DMS53 (cell line): Measurements from ENCODE around the gene ODAD3.

Source experiments
- DNase-seq: peaks from one replicate; lab custom pipeline; 2025; lab: John Stamatoyannopoulos, UW

ODAD3 gene

DNA sequence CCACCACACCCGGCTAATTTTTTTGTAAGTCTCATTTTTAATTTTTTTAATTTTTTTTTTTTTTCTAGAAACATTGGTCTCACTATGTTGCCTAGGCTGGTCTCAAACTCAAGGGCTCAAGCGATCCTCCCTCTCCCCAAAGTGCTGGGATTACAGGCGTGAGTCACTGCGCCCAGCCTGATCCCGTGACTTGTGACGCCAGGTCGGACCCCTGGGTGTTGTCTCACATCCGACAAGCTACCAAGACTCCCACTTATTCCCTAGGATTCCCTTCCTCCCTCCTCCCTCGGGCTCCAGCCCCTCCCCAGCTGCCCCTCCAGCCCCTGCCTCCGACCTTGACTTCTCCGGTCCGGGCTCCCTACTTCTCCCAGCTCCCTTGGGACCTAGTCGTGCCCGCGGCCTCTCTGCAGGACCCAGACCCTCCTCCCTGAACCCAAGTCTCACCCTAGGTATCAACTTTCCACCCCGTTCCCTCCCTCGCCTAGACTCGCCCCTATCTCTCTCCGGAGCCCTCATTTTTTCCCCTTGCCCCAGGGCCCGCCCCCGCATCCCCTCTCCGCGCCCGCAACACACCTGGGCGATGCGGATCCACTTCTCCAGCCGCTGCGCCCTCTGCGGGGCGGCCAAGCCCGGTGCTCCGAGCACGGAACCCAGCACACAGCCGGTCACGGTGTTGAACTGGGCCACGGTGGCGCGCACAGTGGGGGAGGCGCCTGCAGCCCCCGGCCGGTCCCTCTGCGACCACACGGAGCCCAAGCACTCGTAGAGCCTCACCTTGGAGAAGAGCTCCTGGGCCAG is 28.9 kb downstream of the ODAD3 start:
- no peak for DNase-seq

DNA sequence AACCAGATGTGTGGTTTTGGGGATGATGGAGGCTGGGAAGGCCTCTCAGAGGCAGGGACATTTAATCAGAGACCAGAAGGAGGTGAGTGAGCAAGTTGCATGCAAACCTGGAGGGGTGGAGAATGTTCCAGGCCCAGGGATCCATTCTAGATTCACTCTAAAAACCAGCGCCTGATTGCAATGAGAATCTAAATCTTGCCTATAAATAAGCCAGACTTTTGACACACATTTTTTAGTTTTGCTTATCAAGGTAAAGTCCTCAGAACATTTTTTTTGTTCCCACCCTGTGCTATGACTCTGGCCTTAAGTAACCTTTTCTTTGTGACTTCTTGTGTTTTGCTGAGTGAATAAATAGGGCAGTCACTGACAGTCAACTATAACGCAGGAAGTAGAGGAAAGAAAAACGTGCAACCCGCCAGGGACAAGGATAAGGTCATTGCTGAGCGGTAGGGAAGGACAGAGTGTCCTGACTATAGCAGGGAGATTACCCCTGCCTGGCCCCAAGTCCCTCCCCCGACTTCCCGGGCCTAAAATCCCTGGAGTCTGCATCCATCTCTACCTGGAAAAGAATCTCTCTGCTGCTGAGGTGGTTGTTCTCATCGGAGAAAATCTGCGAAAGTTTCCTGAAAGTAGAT is 30.2 kb downstream of the ODAD3 start:
- DNase-seq, result no peak

DNA sequence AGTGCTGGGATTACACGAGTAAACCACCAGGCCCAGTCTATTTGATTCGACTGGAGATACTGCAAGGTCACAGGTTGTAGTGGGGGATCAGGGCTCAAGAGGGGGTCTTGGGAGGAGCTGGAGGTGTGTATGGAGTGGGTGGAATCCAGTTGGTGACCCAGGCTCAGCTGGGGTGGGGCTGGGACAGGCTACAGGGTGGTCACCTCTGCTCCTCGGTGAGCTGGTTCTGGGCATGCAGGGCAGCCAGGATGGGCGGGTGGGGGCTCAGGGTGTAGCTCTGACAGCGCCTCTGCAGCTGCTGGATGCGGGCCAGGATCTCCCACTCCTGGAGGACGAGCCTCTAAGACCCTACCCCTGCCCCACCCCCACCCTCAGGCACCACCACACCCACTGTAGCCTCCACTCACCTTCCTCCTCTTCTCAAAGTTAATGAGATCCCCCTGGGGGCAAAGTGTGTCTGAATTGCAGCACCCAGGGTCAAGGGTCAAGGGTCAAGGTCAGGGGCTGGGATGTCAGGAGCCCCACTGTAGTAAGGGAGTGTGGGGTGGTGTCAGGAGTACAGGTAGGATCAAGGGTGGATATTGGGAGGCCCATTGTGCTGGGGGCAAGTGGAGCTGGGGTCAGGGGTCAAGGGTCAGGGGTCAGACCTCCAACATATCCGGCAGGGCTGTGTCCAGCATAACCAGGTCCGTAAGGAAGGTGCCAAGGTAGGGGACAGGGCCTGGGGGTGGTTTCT is 32.9 kb downstream of the ODAD3 start:
- DNase-seq, result no peak

GRCh38 chr19:11400798-11401197 is 34.1 kb downstream of the ODAD3 start:
- no peak for DNase-seq

DNA sequence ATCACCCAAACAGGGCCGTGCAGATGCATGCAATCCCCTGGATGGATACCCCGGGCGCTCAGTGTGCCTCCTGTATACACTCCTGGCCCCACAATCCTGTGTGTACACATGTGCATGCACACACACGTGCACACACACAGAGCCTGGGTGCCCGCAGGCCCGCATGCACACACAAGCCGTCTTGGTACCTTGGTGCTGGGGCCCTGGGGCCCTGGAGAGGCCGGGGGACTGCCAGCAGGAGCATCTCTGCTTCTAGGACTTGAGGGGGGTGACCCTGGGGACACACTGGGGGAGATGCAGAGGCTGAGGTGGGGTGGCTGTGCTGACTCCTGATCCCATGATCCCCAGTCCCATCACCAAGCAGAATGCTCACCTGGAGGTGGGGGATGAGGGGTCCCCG is 35.3 kb downstream of the ODAD3 start:
- DNase-seq, result no peak

DNA sequence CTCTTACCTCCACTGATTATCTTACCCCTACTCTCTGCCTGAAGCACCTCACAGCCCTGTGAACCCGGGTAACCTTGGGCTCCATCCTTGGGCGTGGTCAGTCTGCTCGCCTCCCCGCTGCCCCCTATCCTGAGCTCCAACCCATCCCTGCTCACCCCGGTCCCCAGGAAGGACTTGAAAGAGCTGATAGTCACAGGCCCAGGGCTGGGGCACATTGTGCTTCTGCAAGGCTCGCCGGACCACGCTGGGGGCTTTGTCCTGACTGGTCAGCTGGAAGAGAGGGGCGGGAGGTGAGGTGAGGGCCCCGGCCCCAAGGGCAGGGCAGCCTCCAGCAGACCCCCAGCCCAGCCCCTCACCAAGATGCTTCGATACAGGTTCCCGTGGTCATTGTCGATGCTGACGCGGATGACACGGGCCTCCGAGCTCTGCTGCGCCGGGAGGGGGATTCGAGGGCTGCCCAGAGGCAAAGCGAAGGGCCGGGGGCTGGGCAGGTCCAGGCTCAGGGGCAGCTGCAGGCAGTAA is 37.8 kb downstream of the ODAD3 start:
- DNase-seq, result no peak

DNA sequence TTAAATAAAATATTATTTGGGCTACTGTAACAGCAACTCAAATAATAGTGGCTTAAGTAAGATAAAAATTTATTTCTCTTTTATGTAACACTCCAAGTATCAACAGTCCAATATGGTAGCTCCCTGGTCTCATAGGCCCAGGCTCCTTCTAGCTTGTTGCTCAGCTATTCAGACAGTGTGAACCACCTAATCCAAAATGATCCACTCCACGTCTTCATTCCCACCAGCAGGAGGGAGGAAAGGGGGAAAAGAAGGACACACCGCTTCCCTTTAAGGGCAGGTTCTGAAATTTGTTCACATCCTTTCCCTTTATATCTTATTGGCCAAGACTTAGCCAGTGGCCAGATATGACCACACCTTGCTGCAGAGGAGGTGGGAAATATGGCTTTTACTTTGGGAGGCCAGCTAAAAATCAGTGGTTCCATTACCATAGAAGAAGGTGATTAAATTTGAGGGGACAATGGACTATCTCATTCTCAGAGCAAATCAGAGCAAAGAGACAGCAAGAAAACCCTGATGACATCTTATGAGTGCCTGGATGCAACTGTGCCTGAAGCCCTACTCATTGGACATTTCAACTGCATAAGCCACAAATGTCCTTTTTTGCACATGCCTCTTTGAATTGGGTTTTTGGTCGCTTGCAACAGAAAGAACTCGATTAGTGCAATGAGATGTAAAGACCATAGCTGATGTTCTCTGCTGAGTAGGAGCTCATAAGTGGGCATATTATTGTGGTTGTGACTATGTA is 43.8 kb downstream of the ODAD3 start:
- DNase-seq, result no peak

DNA sequence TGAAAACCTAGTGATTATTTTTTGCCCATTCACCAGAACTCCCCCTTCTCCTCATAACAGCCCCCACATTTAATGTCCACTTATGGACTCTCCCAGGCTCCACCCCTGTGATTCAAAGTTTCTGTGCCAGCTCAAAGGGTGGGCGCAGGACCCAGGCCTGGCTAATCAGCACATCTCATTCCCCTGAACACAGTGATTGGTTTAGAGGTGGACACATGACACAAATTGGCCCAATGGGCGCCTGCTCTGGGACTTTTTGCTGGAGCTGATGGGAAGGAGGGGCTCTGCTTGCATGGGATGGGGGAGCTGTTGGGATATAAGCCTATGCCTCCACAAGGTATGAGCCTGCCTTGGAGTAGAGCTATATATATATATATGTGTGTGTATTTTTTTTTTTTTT is 44.6 kb downstream of the ODAD3 start:
- DNase-seq, result no peak

- peak; percentile 42 for DNase-seq
Observed at GRCh38 chr19:11387162-11388034, 47.5 kb downstream of the ODAD3 start.

- no peak for DNase-seq
Observed at GRCh38 chr19:11384778-11385129, 50.2 kb downstream of the ODAD3 start.

- no peak for DNase-seq
Observed at GRCh38 chr19:11383706-11384048, 51.2 kb downstream of the ODAD3 start.

DNA sequence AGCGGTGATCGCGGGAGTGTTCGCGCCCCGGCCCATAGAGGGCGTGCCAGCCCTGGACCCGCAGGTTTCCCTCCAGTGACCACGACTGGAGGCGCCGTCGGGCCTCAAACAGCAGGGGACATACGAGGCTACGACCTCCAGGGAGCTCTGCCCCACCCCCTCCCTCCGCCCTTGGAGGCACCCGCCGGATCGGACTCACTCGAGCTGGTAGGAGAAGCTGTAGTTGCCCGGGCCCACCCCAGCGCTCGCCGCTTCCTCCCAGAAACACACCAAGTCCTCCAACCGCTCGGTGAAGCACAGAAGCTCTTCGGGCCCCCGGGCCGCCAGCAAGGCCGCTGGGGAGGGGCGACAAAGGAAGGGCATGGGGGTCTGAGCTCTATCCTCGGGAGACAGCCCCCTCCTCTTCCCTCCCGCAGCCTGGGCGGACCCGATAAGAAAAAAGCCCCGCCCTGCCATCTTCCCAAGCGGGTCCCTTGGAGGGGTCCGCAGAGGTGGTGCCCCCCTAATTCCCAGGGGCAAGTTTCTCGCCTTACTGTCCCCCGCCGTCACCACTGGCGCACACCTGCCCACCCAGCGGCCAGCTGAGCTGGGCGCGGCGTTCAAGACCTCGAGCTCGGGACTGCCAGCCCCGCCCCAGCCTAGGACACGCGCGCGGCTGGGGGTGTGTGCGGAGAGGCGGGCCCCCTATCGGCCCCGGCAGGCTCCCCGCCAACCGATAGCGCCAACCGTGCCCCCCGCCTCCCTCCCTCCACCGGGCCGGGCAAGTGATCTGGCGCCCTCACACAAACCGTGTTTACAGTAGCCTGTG is 51.8 kb downstream of the ODAD3 start:
- DNase-seq, result peak; percentile 85

DNA sequence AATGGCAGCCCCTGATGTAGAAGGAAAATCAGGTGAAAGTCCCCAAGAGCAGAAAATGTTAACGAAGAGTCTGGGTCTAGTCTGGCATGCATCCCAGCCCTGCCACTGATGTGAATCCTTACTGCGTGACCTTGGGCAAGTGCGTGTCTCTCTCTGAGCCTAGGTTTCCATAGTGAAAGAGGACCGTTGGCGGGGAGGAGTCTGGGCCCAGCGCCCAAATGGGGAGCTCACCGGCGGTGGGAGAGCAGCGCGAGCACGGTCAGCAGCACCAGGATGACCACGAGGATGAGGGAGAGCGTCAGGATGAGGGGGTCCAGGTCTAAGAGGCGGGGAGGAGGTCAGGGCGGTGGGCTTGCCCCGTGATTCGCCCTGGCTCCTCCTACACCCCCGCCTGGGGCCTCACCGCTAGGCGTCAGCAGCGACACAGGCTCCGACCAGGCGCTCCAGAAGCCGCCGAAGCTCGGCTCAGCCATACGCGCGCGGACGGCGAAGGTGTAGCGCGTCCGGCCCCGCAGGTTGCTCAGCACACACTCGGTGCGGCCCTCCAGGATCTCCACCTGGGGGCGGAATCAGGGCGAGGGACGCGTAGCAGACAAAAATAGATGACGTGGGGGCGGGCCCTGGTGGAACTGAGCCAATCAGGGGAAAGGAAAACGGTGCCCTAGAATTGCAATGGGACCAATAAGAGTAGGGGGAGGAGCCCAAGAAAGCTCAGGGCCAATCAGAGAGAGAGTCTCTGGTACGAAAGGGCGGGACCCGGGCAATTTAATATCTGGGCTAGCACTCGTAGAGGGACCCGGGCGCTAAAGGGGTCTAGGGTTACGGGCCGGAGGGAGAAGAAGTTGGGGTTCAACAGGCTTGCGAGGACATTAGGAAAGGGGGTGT is 54.0 kb downstream of the ODAD3 start:
- peak; percentile 96 for DNase-seq

DNA sequence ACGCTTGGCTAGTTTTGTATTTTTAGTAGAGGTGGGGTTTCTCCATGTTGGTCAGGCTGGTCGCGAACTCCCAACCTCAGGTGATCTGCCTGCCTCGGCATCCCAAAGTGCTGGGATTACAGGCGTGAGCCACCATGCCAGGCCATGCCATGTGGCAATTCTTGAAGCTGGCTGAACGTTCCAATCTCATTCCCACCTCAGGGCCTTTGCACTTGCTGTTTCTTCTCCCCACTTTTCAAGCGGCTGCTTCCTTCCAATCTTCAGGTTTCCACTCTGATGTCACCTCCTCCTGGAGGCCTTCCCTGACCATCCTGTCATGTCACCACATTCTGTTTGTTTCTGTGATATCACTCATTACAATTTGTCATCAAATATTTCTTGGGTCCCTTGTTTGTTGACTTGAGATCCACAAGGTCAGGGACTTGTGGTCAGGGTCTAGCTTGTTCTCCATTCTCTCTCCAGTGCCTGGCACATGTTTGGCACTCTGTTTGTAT is 55.0 kb downstream of the ODAD3 start:
- no peak for DNase-seq

DNA sequence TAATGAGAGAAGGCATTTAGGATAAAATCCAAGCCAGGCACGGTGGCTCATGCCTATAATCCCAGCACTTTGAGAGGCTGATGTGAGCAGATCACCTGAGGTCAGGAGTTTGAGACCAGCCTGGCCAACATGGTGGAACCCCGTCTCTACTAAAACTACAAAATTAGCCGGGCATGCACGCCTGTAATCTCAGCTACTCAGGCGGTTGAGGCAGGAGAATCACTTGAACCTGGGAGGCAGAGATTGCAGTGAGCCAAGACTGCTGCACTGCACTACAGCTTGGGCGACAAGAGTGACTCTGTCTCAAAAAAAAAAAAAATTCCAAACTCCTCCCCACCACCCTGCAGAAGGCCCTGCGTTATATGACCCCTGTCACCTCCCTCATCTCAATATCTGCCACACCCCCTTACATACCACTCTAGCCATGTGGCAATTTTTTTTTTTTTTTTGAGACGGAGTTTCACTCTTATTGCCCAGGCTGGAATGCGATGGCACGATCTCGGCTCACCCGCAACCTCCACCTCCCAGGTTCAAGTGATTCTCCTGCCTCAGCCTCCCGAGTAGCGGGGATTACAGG is 55.6 kb downstream of the ODAD3 start:
- peak; percentile 29 for DNase-seq

DNA sequence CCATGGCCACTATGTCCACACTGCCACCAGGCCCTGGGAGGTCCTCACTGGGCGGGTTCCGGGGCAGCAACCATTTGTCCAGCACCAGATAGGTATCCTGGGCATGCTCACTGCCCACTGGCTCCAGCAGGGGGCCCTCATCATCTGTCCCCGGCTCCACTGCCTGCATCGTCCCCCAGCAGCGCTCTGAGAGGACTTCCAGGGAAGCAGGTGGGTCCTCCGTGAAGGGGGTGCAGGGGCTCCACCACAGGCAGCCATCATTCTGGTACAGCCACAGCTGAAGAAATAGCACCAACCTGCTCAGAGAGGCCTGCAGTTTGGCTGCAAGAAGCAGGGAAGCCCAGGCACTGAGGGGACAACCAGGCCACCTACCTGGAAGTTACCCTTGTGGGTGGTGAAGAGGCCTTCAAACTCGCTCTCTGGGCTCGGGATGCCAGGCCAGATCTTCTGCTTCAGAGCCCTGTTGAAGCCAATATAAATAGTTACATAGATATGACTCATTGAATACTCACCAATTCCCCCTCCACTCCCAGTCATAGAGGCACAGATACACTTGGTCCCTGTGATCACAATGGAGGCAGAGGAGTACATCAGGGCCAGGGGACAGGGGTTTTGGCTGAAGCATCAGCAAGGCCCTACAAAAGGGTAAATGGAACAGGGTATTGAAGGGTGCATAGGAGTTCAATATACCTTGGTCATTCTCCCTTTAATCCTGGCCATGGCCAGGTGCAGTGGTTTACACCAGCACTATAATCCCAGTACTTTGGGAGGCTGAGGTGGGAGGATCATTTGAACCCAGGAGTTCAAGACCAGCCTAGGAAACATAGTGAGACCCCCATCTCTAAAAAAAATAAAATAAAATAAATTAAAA is 56.4 kb downstream of the ODAD3 start:
- peak; percentile 75 for DNase-seq

- DNase-seq, result no peak
Observed at GRCh38 chr19:11377756-11378155, 57.2 kb downstream of the ODAD3 start.

DNA sequence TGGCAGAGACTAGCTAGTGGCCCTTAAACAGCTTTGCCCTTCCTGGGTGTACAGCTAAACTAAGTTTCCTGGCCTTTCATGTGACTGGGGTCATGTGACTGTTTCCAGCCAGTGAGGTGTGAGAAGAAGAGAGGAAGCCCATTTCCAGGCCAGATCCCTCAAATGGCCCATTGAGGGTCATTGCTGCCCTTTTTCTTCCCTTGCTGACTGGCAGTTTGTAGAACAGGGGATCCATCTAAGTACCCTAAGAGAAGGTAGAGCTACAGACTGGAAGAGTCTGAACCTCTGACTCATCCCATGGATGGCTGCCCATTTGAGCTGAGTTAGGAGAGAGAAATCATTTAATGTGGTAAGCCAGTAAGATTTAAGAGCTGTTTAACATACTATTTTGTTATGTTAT is 57.7 kb downstream of the ODAD3 start:
- DNase-seq, result peak; percentile 55
